GM19468 (cell line): Measurements from ENCODE around the gene GPC6.

Experiments used
- ATAC-seq: cut with Tn5 transposase; IDR thresholded peaks from one replicate; pipeline ENCODE4 v1.9.1; 2021; ENCODE audit warnings: mild to moderate bottlenecking, moderate library complexity, moderate number of reproducible peaks; ENCODE audit not compliant: unreplicated experiment; ENCODE audit errors: extremely low read depth

The GPC6 gene

GRCh38 chr13:94236132-94236531 lies 1009.5 kb downstream of the GPC6 start:
- ATAC-seq = no peak

- no peak for ATAC-seq
Observed at GRCh38 chr13:94236872-94237271, 1010.3 kb downstream of the GPC6 start.

- no peak for ATAC-seq
Observed at GRCh38 chr13:94239135-94239534, 1012.5 kb downstream of the GPC6 start.

- no peak for ATAC-seq
Observed at GRCh38 chr13:94242554-94242953, 1015.9 kb downstream of the GPC6 start.

- ATAC-seq = no peak
Observed at GRCh38 chr13:94243551-94243950, 1016.9 kb downstream of the GPC6 start.

GRCh38 chr13:94246495-94246894 lies 1019.9 kb downstream of the GPC6 start:
- no peak for ATAC-seq

- no peak for ATAC-seq
Observed at GRCh38 chr13:94247890-94248289, 1021.3 kb downstream of the GPC6 start.

- ATAC-seq = no peak
Observed at GRCh38 chr13:94248454-94249228, 1022.0 kb downstream of the GPC6 start.

GRCh38 chr13:94249512-94249911 lies 1022.9 kb downstream of the GPC6 start:
- ATAC-seq = no peak

GRCh38 chr13:94251831-94252608 lies 1025.4 kb downstream of the GPC6 start:
- ATAC-seq = no peak

- ATAC-seq = no peak
Observed at GRCh38 chr13:94254737-94255136, 1028.1 kb downstream of the GPC6 start.

- no peak for ATAC-seq
Observed at GRCh38 chr13:94256721-94257120, 1030.1 kb downstream of the GPC6 start.

GRCh38 chr13:94259984-94260383 lies 1033.4 kb downstream of the GPC6 start:
- no peak for ATAC-seq

GRCh38 chr13:94261163-94261562 lies 1034.6 kb downstream of the GPC6 start:
- no peak for ATAC-seq

GRCh38 chr13:94263038-94263437 lies 1036.4 kb downstream of the GPC6 start:
- no peak for ATAC-seq

GRCh38 chr13:94267581-94268366 lies 1041.2 kb downstream of the GPC6 start:
- ATAC-seq = no peak

- ATAC-seq = no peak
Observed at GRCh38 chr13:94268661-94269060, 1042.1 kb downstream of the GPC6 start.

- ATAC-seq = no peak
Observed at GRCh38 chr13:94269557-94269956, 1043.0 kb downstream of the GPC6 start.

GRCh38 chr13:94270556-94270955 lies 1043.9 kb downstream of the GPC6 start:
- no peak for ATAC-seq

- no peak for ATAC-seq
Observed at GRCh38 chr13:94272038-94272437, 1045.4 kb downstream of the GPC6 start.

- ATAC-seq = no peak
Observed at GRCh38 chr13:94280349-94280748, 1053.7 kb downstream of the GPC6 start.
